ENCODE data around the gene ROPN1.
A peak's percentile ranks its signal among the peaks of the same experiment; 100 is the strongest.
"Not testable (repeated sequence)": the region's sequence is repeated elsewhere in the genome, so short reads cannot be mapped to it uniquely, and the experiment has no call there.

Gene ROPN1

DNA sequence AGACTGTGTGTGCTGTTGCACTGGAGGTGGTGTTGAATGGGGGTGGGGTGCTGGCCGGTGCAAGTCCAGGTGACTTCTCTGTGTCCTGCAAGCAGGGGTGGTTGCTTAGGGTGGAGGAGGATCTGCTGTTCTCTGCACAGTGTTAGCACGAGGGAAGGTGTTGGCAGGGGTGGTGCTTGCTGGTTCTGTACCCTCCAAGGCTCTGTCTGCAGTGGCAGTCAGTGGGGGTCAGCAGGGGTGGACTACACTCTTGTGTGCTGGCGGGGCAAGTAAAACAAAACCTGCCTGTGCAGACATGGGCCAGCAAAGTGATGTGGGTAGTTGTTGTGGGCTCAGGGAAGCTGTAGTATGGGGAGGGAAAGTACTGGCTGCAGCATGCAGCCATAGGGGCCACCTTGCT is 5.5 kb downstream of the ROPN1 start:
- peaks cover 55% of the 10 kb centered on the region for H3K27me3 ChIP-seq (ENCODE audit: insufficient read depth, low read length)
- H3K27ac ChIP-seq (ENCODE audit: low read depth, low read length), result no peak overlapping the region
- no peak overlapping the region for H3K4me3 ChIP-seq (ENCODE audit: low read length)
- H3K36me3 ChIP-seq (ENCODE audit: insufficient read depth, low read length), result no peaks in the 10 kb centered on the region
- H3K4me1 ChIP-seq (ENCODE audit: insufficient read depth, low read length), result no peaks in the 10 kb centered on the region
- WGBS, result 89% methylated on average over 3 of the region's 3 CpGs
- H3K9me3 ChIP-seq (ENCODE audit: insufficient read depth, low read depth, low read length), result no peaks in the 10 kb centered on the region
- no peak overlapping the region for H3K9ac ChIP-seq (ENCODE audit: low read depth, low read length)

DNA sequence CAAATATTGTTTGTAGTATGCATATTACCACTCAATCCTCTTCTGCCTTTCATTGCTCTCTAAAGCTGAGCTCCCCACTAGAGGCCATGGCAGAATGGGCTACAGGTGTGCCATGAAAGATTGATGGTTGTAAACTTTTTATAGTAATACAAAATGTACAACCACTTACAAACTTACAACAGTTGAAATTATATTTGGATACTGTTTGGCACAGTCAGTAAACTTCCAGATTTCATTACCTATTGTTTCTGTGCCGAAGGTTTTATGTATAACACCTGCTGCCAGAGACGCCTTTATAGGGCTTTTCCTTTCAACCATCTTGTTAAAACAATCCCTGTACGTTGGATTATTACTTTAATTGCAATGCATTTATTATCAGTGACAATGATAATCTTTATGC is 7.0 kb downstream of the ROPN1 start:
- Histone ChIP-seq H3K4me1 (ENCODE audit: insufficient read depth, low read length) (no peaks in the 10 kb centered on the region), H3K36me3 (ENCODE audit: insufficient read depth, low read length) (no peaks in the 10 kb centered on the region), H3K4me3 (ENCODE audit: low read length) (no peak overlapping the region), H3K27ac (ENCODE audit: low read depth, low read length) (no peak overlapping the region), H3K9me3 (ENCODE audit: insufficient read depth, low read depth, low read length) (no peaks in the 10 kb centered on the region), H3K27me3 (ENCODE audit: insufficient read depth, low read length) (peaks cover 49% of the 10 kb centered on the region), H3K9ac (ENCODE audit: low read depth, low read length) (no peak overlapping the region)
- 92% methylated on average over 2 of the region's 3 CpGs for WGBS

DNA sequence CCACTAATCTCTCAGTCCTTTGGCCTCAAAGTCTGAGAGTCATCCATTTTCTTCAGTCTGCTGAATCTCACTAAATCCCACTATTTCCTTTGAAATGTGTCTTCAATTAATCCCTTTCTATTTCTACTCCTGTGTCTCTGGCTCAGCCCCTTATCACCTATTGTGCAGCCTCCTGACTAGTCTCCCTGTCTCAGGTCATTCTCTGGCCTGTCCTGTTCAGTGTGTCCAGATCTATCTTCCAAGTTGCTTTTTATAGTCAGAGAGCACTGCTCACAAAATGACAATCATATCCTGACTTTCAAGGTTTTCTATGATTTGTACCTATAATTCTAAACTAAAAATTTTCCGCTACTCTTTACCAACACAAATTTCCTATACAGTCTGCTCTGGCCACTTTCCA is 7.6 kb downstream of the ROPN1 start:
- H3K4me1 ChIP-seq (ENCODE audit: insufficient read depth, low read length), result no peaks in the 10 kb centered on the region
- H3K27me3 ChIP-seq (ENCODE audit: insufficient read depth, low read length), result peaks cover 43% of the 10 kb centered on the region
- 92% methylated on average over 1 of the region's 1 CpG for WGBS
- H3K9ac ChIP-seq (ENCODE audit: low read depth, low read length), result no peak overlapping the region
- H3K4me3 ChIP-seq (ENCODE audit: low read length), result no peak overlapping the region
- H3K9me3 ChIP-seq (ENCODE audit: insufficient read depth, low read depth, low read length), result no peaks in the 10 kb centered on the region
- H3K27ac ChIP-seq (ENCODE audit: low read depth, low read length), result no peak overlapping the region
- no peaks in the 10 kb centered on the region for H3K36me3 ChIP-seq (ENCODE audit: insufficient read depth, low read length)

DNA sequence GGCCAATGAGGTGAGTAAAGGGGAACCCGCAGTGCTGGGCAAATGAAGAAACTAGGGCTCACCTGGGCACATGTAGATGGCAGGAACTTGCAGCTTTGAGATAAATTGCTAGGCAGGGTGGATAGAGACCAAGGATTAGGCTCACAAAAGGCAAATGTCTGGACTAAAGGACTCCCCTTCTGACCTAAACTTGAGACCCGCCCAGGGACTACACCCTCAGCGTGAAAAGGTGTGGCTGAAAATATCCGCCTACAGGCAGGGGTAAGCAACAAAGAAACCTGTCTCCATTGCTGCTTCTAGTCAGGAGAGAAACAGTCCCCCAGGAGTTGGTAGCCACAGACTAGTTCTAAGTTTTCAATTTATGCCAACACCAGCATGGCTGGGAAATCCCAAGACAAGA is 10.6 kb downstream of the ROPN1 start:
- not testable (repeated sequence) for H3K9me3 ChIP-seq (ENCODE audit: insufficient read depth, low read depth, low read length); H3K36me3 ChIP-seq (ENCODE audit: insufficient read depth, low read length); H3K9ac ChIP-seq (ENCODE audit: low read depth, low read length); H3K27ac ChIP-seq (ENCODE audit: low read depth, low read length); H3K4me1 ChIP-seq (ENCODE audit: insufficient read depth, low read length); H3K4me3 ChIP-seq (ENCODE audit: low read length)
- peaks cover 15% of the 10 kb centered on the region; the same call in 1 of the 2 replicates for H3K27me3 ChIP-seq (ENCODE audit: insufficient read depth, low read length)
- 82% methylated on average over 4 of the region's 4 CpGs for WGBS

DNA sequence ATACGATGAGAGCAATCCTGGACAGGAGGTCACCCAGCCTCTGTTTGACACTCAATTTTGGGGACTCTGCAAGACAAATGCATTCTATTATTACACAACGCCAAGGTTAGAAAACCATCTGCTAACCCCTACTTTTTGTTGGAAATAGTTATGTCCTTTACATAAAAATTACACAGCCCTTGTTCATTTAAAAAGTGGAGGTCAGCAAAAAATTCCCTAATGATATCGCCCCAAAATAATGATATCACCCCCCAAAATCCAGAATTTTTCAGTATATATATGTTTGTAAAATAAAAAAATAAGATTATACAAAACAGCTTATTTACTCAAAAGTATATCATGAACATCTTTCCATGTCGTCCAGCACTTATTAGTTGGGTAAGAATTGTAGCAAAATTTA is 11.4 kb downstream of the ROPN1 start:
- Histone ChIP-seq H3K27ac (ENCODE audit: low read depth, low read length) (no peak overlapping the region), H3K36me3 (ENCODE audit: insufficient read depth, low read length) (no peaks in the 10 kb centered on the region), H3K4me1 (ENCODE audit: insufficient read depth, low read length) (no peaks in the 10 kb centered on the region), H3K4me3 (ENCODE audit: low read length) (peak overlapping the region; percentile 53), H3K9me3 (ENCODE audit: insufficient read depth, low read depth, low read length) (no peaks in the 10 kb centered on the region), H3K9ac (ENCODE audit: low read depth, low read length) (no peak overlapping the region), H3K27me3 (ENCODE audit: insufficient read depth, low read length) (peaks cover 15% of the 10 kb centered on the region; the same call in 1 of the 2 replicates)
- WGBS, result 89% methylated on average over 3 of the region's 4 CpGs

DNA sequence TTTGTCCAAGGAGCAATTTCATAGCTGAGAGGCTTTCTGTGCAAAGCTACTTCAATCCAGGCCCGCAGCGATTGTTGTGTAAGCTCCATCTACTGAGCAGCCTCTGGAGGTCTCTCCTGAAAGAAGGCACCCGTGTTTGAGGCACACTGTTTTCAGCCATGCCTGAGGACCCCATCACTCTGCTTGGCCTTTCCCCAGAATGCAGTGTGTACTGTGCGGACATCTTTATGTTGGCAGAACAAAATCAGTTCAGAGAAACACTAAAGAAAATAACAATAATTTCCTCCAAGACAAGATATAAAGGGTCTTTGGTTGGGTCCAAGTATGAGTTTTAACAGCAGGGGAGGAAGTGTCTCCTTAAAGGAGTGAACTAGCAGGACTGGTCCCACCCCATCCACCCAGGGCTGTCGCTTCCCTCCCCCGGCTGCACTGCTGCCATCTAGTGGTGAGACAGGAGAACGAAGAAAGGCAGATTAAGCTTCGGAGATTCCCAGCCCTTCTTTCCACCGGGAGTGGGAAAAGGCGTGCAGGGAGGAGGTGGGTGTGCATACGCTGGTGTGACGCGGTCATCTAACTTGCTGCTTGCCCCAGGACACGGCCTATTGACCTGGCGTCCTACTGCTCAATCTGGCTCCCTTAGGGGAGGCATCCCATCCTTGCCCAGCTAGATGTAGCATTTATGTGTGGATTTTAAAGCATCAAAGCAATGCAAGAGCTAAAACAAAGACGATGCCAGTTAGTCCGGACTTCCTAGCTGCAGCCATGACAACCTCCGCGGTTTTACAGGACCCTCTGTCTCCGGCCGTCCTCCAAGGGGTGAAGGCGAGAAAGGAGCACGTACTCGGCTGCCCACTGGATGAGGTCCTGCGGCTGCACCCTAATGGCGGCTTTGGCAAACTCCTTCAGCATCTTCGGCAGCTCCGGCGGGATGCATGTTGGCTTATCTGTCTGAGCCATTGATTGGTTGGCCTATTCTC is 12.1 kb downstream of the ROPN1 start:
- not testable (repeated sequence) for H3K4me1 ChIP-seq (ENCODE audit: insufficient read depth, low read length); H3K9ac ChIP-seq (ENCODE audit: low read depth, low read length); H3K27ac ChIP-seq (ENCODE audit: low read depth, low read length); H3K9me3 ChIP-seq (ENCODE audit: insufficient read depth, low read depth, low read length); H3K36me3 ChIP-seq (ENCODE audit: insufficient read depth, low read length)
- Histone ChIP-seq H3K4me3 (ENCODE audit: low read length) (peak overlapping the region; percentile 53), H3K27me3 (ENCODE audit: insufficient read depth, low read length) (peaks cover 15% of the 10 kb centered on the region; the same call in 1 of the 2 replicates)
- WGBS, result 16% methylated on average over 26 of the region's 29 CpGs

DNA sequence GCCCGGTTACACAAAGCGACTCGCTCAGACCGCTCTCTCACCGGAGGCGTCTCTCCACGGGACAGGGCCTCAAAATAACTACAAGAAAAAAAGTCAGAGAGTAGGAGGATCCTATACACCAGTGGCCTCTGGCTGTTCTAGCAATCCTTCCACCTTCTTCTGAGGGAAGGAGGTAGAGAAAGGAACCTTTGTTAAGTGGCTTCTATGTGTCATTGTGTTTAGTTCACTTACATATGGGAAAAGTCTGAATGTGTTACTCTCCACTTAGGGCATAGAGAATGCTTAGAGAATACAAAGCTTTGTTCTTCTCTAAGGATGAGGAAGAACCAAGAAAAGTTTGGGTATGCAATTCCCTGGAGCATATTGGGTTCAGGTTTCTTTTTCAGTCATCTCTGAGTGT is 15.0 kb downstream of the ROPN1 start:
- H3K36me3 ChIP-seq (ENCODE audit: insufficient read depth, low read length); H3K9ac ChIP-seq (ENCODE audit: low read depth, low read length); H3K9me3 ChIP-seq (ENCODE audit: insufficient read depth, low read depth, low read length); H3K4me1 ChIP-seq (ENCODE audit: insufficient read depth, low read length); H3K4me3 ChIP-seq (ENCODE audit: low read length); H3K27me3 ChIP-seq (ENCODE audit: insufficient read depth, low read length); H3K27ac ChIP-seq (ENCODE audit: low read depth, low read length): not testable (repeated sequence)
- no CpG with 5 or more reads among the region's 7 CpGs for whole genome bisulfite sequencing

DNA sequence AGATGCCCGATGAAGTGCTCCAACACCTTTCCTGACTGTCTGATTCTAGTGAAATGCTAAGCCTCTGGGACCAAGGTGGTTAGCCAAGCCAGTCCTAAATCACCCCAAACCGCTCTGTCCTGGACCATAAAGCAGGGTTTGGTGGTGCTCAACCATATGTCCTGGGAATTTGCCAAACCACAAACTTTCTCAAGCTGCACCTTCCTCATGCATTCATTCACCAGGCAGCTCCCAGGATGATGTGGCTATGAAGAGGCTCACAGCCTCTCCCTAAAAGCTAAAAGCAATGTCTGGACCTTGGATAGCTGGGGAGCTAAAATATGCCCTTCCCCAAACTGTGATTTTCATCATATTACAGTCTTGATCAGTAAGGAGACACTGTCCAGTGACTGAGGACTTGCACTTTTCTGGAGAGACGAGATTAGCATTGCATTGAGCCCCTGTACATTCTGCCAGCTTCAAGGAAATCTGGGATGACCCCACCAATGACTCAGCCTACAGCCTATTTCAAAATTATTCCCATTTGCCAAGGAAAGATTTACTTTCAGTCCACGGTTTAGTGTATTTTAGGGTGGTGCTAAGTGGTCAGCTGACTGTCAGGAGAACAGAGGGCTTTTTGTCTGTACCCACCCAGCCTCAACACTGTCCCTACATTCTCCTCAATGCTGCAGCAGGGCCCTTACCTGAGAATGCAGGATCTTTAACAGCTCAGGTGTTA is 15.6 kb downstream of the ROPN1 start:
- not testable (repeated sequence) for H3K9ac ChIP-seq (ENCODE audit: low read depth, low read length); H3K4me1 ChIP-seq (ENCODE audit: insufficient read depth, low read length); H3K27me3 ChIP-seq (ENCODE audit: insufficient read depth, low read length); H3K27ac ChIP-seq (ENCODE audit: low read depth, low read length); H3K36me3 ChIP-seq (ENCODE audit: insufficient read depth, low read length); H3K9me3 ChIP-seq (ENCODE audit: insufficient read depth, low read depth, low read length); H3K4me3 ChIP-seq (ENCODE audit: low read length)
- WGBS, result 85% methylated on average over 2 of the region's 4 CpGs

DNA sequence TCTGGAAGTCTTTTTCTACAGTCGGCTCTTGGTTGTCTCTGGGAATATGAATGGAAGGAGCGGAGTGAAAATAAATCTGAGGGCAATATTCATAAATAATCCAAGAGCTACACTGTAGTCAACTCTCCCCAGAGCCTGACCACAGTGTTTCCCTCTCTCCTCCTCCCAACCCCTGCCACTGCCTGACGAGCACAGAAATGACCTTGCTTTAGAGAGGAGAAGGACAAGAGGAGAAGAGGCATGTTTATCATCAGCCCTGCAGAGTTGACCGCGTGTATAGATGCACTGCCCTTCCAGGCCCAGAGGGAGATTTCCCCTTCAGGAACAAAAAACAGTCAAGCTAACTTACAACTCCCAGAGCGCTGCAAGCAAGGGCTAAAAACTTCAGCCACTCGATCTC is 16.9 kb downstream of the ROPN1 start:
- no CpG with 5 or more reads among the region's 7 CpGs for WGBS
- not testable (repeated sequence) for H3K36me3 ChIP-seq (ENCODE audit: insufficient read depth, low read length); H3K27ac ChIP-seq (ENCODE audit: low read depth, low read length); H3K9me3 ChIP-seq (ENCODE audit: insufficient read depth, low read depth, low read length); H3K27me3 ChIP-seq (ENCODE audit: insufficient read depth, low read length); H3K9ac ChIP-seq (ENCODE audit: low read depth, low read length); H3K4me1 ChIP-seq (ENCODE audit: insufficient read depth, low read length); H3K4me3 ChIP-seq (ENCODE audit: low read length)

DNA sequence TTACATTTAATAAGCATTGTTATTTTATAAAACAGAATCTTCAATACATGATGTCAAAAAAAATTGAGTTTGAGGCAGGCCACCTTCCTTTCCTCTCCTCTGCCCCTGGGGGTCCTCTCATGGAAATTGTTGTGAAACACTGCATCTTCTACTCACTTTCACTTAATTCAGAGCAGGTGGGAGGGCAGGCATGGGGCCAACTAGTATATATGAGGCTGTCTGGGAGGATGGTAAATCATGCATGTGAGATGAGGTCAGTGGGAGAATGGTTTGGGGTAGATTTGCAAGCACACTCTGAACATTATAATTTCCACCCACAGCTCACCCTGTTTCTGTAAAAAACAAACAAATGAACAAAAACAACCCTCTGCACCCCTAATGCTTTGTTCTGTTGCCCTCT is 20.5 kb downstream of the ROPN1 start:
- Histone ChIP-seq H3K36me3 (ENCODE audit: insufficient read depth, low read length) (no peaks in the 10 kb centered on the region), H3K9ac (ENCODE audit: low read depth, low read length) (no peak overlapping the region), H3K9me3 (ENCODE audit: insufficient read depth, low read depth, low read length) (no peaks in the 10 kb centered on the region), H3K4me3 (ENCODE audit: low read length) (no peak overlapping the region), H3K4me1 (ENCODE audit: insufficient read depth, low read length) (0 out of 2 replicates have a peak, but pooled peaks cover 6% of the 10 kb centered on the region), H3K27ac (ENCODE audit: low read depth, low read length) (no peak overlapping the region), H3K27me3 (ENCODE audit: insufficient read depth, low read length) (no peaks in the 10 kb centered on the region)

DNA sequence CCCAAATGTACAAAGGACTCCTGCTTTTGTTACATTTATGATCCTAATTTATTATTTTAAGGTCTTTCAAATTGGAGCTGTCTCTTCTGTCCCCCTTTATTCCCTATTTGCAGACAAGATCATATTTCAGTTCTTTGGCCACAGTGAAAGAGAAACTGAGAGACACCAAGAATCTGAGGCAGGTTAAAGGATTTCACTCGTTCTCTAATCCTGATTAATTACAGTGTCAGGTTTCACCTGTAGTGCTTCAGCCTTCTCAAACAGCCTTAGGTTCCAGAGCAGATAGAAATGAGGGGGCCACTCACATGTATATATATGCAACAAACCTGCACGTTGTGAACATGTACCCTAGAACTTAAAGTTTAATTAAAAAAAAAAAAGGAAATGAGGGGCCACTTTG is 24.7 kb downstream of the ROPN1 start:
- H3K4me3 ChIP-seq (ENCODE audit: low read length); H3K36me3 ChIP-seq (ENCODE audit: insufficient read depth, low read length); H3K4me1 ChIP-seq (ENCODE audit: insufficient read depth, low read length); H3K27ac ChIP-seq (ENCODE audit: low read depth, low read length); H3K9ac ChIP-seq (ENCODE audit: low read depth, low read length); H3K9me3 ChIP-seq (ENCODE audit: insufficient read depth, low read depth, low read length): not testable (repeated sequence)
- 65% methylated on average over 2 of the region's 2 CpGs for WGBS
- H3K27me3 ChIP-seq (ENCODE audit: insufficient read depth, low read length), result peaks cover 13% of the 10 kb centered on the region

Data from HUES64 (cell line).